ENCODE measurements around the gene MAOB.

The MAOB gene

DNA sequence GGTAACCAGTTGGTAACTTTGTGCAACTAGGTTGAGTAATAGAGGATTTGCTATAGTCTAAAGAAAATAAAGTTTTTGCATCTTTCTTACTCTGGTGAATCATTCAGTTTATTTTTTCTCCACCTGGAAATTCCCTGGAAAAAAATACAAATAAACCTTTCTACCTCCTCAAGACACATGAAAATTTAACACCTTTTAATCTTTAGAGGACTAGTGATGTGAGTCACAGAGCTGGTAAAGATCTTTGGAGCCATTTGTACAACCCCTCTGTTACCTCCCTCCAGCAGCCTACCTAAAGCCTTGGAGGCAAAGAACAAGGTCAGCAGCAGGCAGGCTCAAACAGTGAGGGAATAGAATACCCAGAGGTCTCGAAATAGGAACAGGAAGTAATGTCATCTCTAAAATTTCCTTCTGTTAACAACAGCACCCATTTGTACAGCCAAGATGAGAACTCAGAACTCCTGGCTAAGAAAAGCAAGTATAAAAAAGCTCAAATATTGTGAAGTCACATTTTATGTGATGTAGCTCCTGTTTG, 10.2 kb upstream of the MAOB start:
- no peak overlapping the region for H3K4me3 ChIP-seq (ENCODE audit: low read depth, low read length)
- TF ChIP-seq, protein P1, sequence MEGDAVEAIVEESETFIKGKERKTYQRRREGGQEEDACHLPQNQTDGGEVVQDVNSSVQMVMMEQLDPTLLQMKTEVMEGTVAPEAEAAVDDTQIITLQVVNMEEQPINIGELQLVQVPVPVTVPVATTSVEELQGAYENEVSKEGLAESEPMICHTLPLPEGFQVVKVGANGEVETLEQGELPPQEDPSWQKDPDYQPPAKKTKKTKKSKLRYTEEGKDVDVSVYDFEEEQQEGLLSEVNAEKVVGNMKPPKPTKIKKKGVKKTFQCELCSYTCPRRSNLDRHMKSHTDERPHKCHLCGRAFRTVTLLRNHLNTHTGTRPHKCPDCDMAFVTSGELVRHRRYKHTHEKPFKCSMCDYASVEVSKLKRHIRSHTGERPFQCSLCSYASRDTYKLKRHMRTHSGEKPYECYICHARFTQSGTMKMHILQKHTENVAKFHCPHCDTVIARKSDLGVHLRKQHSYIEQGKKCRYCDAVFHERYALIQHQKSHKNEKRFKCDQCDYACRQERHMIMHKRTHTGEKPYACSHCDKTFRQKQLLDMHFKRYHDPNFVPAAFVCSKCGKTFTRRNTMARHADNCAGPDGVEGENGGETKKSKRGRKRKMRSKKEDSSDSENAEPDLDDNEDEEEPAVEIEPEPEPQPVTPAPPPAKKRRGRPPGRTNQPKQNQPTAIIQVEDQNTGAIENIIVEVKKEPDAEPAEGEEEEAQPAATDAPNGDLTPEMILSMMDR (IDR thresholded peaks at IDR 0.05; ENCODE audit: low read depth, low read length, missing control alignments) = no peak
- no peak for DNase-seq (ENCODE audit: low read depth)

DNA sequence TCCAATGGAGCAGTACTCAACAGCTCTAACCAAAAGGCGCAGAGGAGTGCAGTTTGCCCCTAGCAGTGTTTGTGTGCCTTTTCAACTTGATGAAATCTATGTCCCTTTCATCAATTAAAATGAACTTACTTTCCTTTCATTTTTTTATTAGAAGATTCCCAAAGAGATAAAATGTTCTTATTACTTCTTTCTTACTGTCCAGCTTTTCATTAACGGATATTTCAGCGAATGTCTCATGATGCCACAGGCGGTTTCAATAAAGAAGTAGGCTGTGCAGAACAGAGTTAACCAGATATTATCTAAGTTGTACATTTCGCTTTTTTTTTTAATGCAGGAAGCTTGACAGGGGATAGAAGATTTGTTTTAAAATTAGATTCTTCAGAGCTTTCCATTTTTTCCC, 3.4 kb upstream of the MAOB start:
- TF ChIP-seq, protein P1 (IDR thresholded peaks at IDR 0.05; ENCODE audit: low read depth, low read length, missing control alignments) = no peak
- no peak overlapping the region for H3K4me3 ChIP-seq (ENCODE audit: low read depth, low read length)
- no peak for DNase-seq (ENCODE audit: low read depth)

- TF ChIP-seq, protein P1 (IDR thresholded peaks at IDR 0.05; ENCODE audit: low read depth, low read length, missing control alignments) = no peak
- H3K4me3 ChIP-seq (ENCODE audit: low read depth, low read length) = no peak overlapping the region
- DNase-seq (ENCODE audit: low read depth) = no peak
Observed at GRCh38 chrX:43881410-43882293, 598 bp downstream of the MAOB start.

- no peak for DNase-seq (ENCODE audit: low read depth)
- no peak overlapping the region for H3K4me3 ChIP-seq (ENCODE audit: low read depth, low read length)
- TF ChIP-seq, protein P1 (IDR thresholded peaks at IDR 0.05; ENCODE audit: low read depth, low read length, missing control alignments) = no peak
Observed at GRCh38 chrX:43880425-43880824, 1.8 kb downstream of the MAOB start.

GRCh38 chrX:43878906-43879526, 3.2 kb downstream of the MAOB start:
- TF ChIP-seq, protein P1 (IDR thresholded peaks at IDR 0.05; ENCODE audit: low read depth, low read length, missing control alignments) = no peak
- DNase-seq (ENCODE audit: low read depth) = no peak
- no peak overlapping the region for H3K4me3 ChIP-seq (ENCODE audit: low read depth, low read length)

GRCh38 chrX:43876680-43877079, 5.6 kb downstream of the MAOB start:
- DNase-seq (ENCODE audit: low read depth) = no peak
- no peak overlapping the region for H3K4me3 ChIP-seq (ENCODE audit: low read depth, low read length)
- TF ChIP-seq, protein P1 (IDR thresholded peaks at IDR 0.05; ENCODE audit: low read depth, low read length, missing control alignments) = no peak
